CD4-positive, alpha-beta T cell treated with Interleukin-15 for 1 hour (primary cell): ENCODE data around the gene ZIC5.
"Not testable (repeated sequence)": the region's sequence is repeated elsewhere in the genome, so short reads cannot be mapped to it uniquely, and the experiment has no call there.

Source experiments
- DNase-seq: peaks from one replicate; pipeline ENCODE4 v3.0.0-alpha.2; 2020

Gene ZIC5

GRCh38 chr13:99959540-99960230, 11.9 kb downstream of the ZIC5 start:
- no peak for DNase-seq

- no peak for DNase-seq
These were observed 12.4 kb downstream of the ZIC5 start for GRCh38 chr13:99959127-99959539.

GRCh38 chr13:99958406-99959126, 13.0 kb downstream of the ZIC5 start:
- DNase-seq: no peak

- DNase-seq: no peak
These were observed 14.9 kb downstream of the ZIC5 start for GRCh38 chr13:99956473-99957349.

- DNase-seq: no peak
These were observed 15.7 kb downstream of the ZIC5 start for GRCh38 chr13:99955747-99956472.

GRCh38 chr13:99955107-99955746, 16.3 kb downstream of the ZIC5 start:
- DNase-seq: no peak

GRCh38 chr13:99953138-99953755, 18.3 kb downstream of the ZIC5 start:
- DNase-seq: no peak

- not testable (repeated sequence) for DNase-seq
These were observed 19.9 kb downstream of the ZIC5 start for GRCh38 chr13:99951666-99952065.

- no peak for DNase-seq
These were observed 21.7 kb downstream of the ZIC5 start for GRCh38 chr13:99949679-99950413.

- DNase-seq: no peak
These were observed 22.5 kb downstream of the ZIC5 start for GRCh38 chr13:99948907-99949678.

GRCh38 chr13:99948411-99948810, 23.2 kb downstream of the ZIC5 start:
- DNase-seq: no peak

- DNase-seq: no peak
These were observed 23.9 kb downstream of the ZIC5 start for GRCh38 chr13:99947666-99948065.

- not testable (repeated sequence) for DNase-seq
These were observed 26.1 kb downstream of the ZIC5 start for GRCh38 chr13:99945515-99945914.

- DNase-seq: no peak
These were observed 27.0 kb downstream of the ZIC5 start for GRCh38 chr13:99944606-99945005.

GRCh38 chr13:99944102-99944501, 27.5 kb downstream of the ZIC5 start:
- no peak for DNase-seq

- DNase-seq: no peak
These were observed 29.7 kb downstream of the ZIC5 start for GRCh38 chr13:99941911-99942310.

GRCh38 chr13:99941086-99941485, 30.5 kb downstream of the ZIC5 start:
- DNase-seq: no peak

- DNase-seq: no peak
These were observed 32.9 kb downstream of the ZIC5 start for GRCh38 chr13:99938635-99939034.

- DNase-seq: no peak
These were observed 35.8 kb downstream of the ZIC5 start for GRCh38 chr13:99935772-99936171.

- no peak for DNase-seq
These were observed 38.7 kb downstream of the ZIC5 start for GRCh38 chr13:99932912-99933311.
